GM19035 (cell line): ENCODE measurements around the gene CERK.

Source experiments
- ATAC-seq: cut with Tn5 transposase; IDR thresholded peaks from one replicate; pipeline ENCODE4 v1.9.1; 2021; ENCODE audit not compliant: unreplicated experiment

The CERK gene

DNA sequence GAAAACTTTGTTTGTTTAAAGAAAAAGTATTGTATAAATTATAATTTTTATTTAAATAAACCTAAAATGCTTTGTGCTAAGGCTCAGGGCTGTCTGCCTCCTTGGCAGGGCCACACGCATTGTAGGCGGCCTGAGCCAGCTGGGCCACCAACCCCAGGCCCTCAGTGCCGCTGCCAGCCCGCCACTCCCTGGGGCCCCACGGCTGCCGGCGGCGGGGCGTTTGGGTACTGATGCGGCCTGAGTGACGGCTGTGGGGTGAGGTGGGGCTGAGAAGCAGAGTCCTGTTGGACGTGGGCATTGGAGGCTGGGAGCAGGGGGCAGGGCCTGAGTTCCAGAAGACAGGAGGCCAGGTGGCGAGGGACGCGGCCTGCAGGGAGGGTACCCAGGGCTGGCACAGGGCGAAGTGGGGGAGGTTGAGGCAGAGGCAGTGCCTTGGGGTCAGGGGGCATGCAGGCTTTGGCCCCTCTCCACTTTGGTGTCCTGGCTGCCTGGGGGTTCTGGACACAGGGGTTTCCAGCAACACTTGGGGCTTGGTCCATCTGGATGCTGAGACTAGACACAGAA, 58.3 kb downstream of the CERK start:
- no peak for ATAC-seq

GRCh38 chr22:46678785-46679700, 59.0 kb downstream of the CERK start:
- ATAC-seq: no peak

DNA sequence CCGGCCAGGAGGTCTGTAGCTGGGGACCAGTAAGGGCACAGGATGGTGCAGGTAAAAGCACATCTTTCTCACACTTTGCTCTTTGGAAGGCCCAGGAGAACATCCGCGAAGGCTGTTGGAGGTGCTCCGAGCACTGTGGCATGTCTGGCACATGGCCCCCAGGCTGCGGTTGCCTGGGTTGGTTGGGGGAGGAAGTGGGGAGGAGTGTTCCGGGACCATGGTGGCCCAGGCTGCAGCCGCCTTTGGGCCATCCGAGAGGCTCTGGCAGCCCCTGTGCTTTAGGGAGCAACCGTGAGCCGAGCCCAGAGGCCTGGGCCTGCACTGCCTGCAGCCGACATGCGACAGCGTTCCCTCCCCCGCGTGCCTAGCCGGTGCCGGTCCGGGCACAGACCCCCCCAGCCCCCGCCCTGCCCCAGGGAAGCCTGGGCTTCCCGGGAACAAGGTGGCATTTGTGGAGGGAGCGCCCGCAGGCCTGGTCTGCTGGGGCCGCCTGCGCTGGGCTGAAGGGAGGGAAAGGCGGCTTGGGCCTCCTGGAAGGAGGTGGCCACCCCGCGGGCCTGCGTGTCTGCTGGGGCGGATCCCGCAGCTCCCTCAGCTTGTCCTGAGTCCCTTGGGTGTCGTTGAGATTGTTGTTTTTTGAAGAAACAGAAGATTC, 59.9 kb downstream of the CERK start:
- no peak for ATAC-seq

DNA sequence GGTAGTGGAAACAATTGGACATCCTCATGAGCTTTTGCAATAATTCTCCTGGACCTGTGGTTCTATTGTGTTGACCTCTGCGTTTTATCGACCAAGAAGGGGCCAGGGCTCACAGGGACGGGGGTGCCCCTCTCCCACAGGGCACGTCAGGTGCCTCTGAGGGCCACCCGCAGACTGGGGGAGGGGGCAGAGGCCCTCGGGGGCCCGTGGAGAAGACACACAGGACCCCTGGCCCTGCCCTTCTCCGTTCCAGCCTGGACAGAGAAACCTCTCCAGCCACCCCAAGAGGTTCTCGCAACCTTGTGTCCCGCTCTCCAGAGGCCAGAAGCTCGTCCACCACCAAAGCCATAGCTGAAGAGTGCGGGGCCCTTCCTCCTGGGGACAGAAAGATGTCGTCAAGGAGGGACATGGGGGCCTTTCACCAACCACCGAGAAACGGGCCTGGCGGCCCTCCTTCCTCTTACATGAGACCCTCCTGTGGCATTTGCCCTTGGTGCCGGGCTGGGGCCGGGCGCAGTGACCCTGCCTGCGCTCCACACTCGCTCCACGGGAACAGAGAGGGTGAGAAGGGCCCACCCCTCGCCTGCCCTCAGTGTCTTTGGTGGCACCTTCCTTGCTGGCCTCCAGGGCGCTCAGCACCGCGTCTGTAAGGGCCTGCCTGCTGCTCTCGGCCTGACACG, 60.6 kb downstream of the CERK start:
- no peak for ATAC-seq

DNA sequence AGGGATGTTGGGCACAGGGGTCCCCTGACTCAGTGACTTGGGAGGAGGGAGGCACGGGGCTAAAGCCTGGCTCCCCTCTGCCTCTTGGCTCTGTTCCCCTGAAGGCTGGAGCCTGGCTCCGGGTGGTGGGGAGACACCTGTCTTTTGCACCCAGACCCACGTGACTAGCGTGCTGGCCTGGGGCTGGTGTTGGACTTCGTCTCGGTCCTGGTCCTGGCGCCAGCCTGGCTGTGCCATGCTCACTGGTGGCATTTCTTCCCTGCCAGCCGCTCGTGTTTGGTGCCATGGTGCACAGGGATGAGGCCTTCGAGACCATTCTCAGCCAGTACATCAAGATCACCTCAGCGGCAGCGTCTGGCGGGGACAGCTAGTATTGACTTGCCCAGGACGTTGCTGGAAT, 61.2 kb downstream of the CERK start:
- ATAC-seq: no peak

- ATAC-seq: no peak
Observed at GRCh38 chr22:46676479-46676878, 61.6 kb downstream of the CERK start.

GRCh38 chr22:46675938-46676337, 62.1 kb downstream of the CERK start:
- no peak for ATAC-seq

DNA sequence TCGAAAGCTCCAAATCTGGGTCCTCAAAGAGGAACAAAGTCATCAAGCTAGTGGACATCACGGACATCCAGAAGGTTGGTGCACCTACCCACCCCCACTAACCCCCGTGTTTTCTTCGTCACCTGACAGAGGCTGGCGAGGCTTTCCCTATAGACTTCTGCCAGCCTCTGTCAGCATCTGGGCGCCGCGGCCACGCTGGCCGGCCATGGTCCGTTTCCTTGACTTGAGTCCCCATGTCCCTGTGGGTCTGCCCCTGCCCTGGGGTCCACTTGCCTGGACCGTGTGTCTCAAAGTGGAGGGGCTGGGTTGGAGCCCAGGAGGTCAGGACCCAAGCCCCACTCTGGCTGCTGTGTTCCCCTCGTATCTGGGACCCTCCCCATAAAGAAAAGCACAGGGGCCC, 62.6 kb downstream of the CERK start:
- ATAC-seq: no peak

GRCh38 chr22:46674906-46675305, 63.1 kb downstream of the CERK start:
- no peak for ATAC-seq

GRCh38 chr22:46674367-46674781, 63.7 kb downstream of the CERK start:
- ATAC-seq: no peak

GRCh38 chr22:46673662-46674236, 64.3 kb downstream of the CERK start:
- ATAC-seq: no peak

DNA sequence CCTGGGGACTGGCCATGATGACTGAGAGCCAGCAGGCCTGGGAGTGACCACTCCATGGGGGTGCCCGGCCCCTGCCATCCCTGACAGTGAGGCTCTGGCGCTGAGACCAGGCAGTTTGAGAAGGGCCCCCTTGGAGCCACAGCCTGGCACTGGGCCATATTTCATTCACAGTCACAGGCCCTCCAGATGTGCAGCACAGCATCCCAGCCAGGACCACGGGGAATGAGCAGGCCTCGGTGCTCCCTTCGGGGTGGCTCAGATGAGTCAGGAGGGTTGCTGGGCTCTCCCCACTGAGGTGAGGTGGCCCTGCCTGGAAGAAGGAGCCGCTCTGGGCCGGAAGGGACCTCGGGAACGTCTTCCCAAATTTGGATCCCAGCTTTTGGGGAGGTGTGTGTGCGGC, 64.8 kb downstream of the CERK start:
- ATAC-seq: no peak

GRCh38 chr22:46672731-46673130, 65.3 kb downstream of the CERK start:
- no peak for ATAC-seq

- no peak for ATAC-seq
Observed at GRCh38 chr22:46671824-46672432, 66.1 kb downstream of the CERK start.

DNA sequence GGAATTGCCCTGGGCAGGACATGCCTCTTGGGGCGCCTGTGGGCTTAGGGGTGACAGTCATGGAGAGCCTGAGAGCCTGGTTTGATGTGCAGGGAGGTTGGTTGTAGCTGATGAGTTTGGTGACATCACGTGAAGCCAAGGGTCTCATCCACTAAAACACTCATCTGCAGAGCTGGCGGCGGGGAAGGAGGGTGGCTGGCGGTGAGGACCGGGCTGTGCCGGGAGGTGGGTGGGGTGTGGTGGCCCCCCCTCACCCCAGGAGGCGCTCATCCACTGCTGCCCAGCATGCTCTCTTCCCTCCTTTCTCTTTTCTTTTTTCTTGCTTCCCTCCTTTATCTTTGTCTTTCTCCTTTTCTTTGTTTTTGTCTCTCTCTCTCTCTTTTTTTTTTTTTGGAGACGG, 68.9 kb downstream of the CERK start:
- no peak for ATAC-seq

- ATAC-seq: no peak
Observed at GRCh38 chr22:46668116-46668515, 69.9 kb downstream of the CERK start.

DNA sequence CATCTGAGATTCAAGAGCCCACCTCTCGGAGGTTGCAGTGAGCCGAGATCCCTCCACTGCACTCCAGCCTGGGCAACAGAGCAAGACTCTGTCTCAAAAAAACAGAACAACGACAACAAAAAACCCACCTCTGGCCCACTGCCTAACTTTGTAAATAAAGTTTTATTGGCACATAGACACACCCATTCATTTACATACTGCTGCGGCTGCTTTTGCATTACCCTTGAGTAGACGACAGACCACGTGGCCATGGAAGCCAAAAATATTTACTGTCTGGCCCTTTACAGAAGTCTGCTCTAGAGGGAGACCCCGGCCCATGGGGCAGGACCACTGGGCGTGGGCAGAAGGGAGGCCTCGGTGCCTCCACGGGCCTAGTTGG, 70.8 kb downstream of the CERK start:
- ATAC-seq: no peak

DNA sequence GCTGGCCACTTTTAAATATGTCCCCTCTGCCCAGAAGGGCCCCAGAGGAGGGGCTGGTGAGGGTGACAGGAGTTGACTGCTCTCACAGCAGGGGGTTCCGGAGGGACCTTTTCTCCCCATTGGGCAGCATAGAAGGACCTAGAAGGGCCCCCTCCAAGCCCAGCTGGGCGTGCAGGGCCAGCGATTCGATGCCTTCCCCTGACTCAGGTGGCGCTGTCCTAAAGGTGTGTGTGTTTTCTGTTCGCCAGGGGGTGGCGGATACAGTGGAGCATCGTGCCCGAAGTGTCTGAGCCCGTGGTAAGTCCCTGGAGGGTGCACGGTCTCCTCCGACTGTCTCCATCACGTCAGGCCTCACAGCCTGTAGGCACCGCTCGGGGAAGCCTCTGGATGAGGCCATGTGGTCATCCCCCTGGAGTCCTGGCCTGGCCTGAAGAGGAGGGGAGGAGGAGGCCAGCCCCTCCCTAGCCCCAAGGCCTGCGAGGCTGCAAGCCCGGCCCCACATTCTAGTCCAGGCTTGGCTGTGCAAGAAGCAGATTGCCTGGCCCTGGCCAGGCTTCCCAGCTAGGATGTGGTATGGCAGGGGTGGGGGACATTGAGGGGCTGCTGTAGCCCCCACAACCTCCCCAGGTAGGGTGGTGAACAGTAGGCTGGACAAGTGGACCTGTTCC, 71.3 kb downstream of the CERK start:
- no peak for ATAC-seq

DNA sequence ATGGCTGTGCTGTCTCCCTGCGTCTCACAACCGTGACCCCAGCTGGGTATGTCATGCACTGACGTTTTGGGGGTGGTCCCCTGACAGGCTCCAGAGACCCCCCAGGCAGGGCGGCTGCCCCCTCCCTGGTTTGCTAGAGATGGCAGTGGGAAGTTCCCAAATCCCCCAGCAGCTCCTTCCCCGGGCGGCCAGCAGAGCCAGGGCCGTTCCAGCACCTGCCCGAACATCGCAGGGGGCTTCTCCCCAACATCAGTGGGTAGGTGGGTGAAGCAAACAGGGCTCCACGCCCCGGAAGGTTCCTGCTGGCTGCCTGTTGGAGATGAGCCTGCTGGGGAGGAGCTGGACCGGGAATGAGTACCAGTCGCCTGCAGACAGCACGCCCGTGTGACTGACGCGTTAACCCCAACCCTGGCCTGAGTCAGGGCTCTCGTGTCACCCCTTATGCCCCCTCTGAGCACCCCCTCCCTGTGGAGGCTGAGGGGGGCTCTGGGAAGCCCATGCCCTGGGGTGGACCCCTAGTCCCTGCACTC, 72.2 kb downstream of the CERK start:
- ATAC-seq: no peak

DNA sequence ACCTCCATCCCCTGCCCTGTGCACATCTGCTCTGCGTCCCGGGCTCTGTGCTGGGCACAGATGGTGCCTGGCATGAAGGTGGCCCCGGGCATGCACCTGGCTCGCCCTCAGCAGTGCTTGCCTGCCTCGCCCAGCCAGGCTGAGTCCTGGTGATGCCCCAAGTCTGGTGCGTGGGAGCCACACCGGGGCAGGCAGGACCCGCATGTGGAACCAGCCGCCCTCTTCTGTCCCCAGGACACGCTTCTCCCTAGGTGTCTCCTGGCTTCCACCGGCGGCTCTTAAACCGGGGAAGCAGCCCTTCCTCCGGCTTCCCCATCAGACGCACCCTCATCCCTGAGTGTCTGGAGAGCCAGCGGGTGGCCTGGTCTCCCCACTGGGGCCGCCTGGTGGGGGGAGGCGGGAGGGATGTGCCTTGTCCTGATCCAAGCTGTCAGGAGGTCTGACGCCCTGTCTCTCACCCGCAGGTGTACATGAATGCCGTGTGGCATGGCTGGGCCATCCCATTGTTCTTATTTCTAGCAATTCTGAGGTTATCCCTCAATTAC, 72.8 kb downstream of the CERK start:
- no peak for ATAC-seq
